ENCODE measurements around the gene TFIP11.

The TFIP11 gene

DNA sequence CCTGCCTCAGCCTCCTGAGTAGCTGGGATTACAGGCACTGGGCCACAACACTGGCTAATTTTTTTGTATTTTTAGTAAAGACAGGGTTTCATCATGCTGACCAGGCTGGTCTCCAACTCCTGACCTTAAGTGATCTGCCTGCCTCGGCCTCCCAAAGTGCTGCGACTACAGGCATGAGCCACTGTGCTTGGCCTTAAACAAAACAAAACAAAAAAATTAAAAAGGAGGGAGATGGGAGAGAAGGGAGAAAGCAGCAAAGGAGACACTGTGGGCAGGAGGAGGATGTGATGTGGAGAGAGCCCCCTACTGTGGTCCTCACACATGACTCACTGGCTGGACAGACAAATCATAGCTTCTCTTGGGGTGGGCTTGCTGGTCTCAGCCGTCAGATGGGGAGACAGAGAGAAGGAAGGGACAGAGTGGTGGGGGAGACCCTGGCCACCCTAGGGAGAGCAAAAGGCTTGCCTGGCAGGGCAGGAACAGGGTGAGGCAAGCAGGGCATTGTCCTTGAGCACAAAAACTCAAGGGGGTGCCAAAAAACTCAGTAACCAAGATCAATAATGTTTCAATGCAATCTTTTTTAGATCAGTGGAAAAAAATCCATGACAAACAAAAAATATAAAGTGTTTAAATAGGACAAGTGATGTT, 46.1 kb upstream of the TFIP11 start:
- H4K91ac ChIP-seq (ENCODE audit: low read length), result peak overlapping the region; percentile 57
- H2AFZ ChIP-seq (ENCODE audit: low read depth, low read length), result no peak overlapping the region
- no peak overlapping the region for H3K4me2 ChIP-seq (ENCODE audit: low read length, poor library complexity, severe bottlenecking)
- no peak overlapping the region for H3K23ac ChIP-seq (ENCODE audit: low read length in 2 of 2)
- no peak overlapping the region for H2BK15ac ChIP-seq (ENCODE audit: low read depth, poor library complexity, severe bottlenecking)
- H3K27me3 ChIP-seq (ENCODE audit: control insufficient read depth in 1 of 2, insufficient read depth in 1 of 2, low read length in 2 of 2), result no peaks in the 10 kb centered on the region
- H3K4ac ChIP-seq (ENCODE audit: low read depth in 1 of 2, low read length in 2 of 2), result no peak overlapping the region
- H3K14ac ChIP-seq (ENCODE audit: low read length in 2 of 2), result no peak overlapping the region
- no peak overlapping the region for H2BK120ac ChIP-seq (ENCODE audit: low read depth, low read length)
- H3K36me3 ChIP-seq (ENCODE audit: control insufficient read depth in 1 of 2, insufficient read depth in 2 of 2, low read depth in 1 of 2, low read length in 2 of 2), result peaks cover 0 to 4% of the 10 kb centered on the region in 2 experiments
- peak; percentile 22 for DNase-seq
- peak overlapping the region; percentile 85 for H4K8ac ChIP-seq (ENCODE audit: low read length)
- 79% methylated on average over 3 of the region's 3 CpGs for WGBS
- H2AK5ac ChIP-seq (ENCODE audit: low read length, severe bottlenecking), result no peak overlapping the region
- peaks cover 44% of the 10 kb centered on the region for H3K79me1 ChIP-seq (replicated peaks; ENCODE audit: low read length, poor library complexity, severe bottlenecking)
- H2BK12ac ChIP-seq (ENCODE audit: low read length in 2 of 2), result no peak overlapping the region
- H2BK5ac ChIP-seq (ENCODE audit: low read depth, low read length, poor library complexity, severe bottlenecking), result no peak overlapping the region
- H3K4me3 ChIP-seq (ENCODE audit: insufficient read depth in 1 of 2, low read depth in 1 of 2, low read length in 2 of 2), result no peak overlapping the region
- no peak overlapping the region for H3K18ac ChIP-seq (ENCODE audit: low read depth in 1 of 2, low read length in 2 of 2)
- H3K4me1 ChIP-seq (ENCODE audit: control insufficient read depth, insufficient read depth, low read depth, low read length), result peaks cover 17% of the 10 kb centered on the region
- H3K9me3 ChIP-seq (ENCODE audit: control insufficient read depth, low read length), result no peaks in the 10 kb centered on the region
- no peak overlapping the region for H3K27ac ChIP-seq (ENCODE audit: low read length, poor library complexity, severe bottlenecking)
- peak overlapping the region; percentile 79 for H3K9ac ChIP-seq (ENCODE audit: low read length)

DNA sequence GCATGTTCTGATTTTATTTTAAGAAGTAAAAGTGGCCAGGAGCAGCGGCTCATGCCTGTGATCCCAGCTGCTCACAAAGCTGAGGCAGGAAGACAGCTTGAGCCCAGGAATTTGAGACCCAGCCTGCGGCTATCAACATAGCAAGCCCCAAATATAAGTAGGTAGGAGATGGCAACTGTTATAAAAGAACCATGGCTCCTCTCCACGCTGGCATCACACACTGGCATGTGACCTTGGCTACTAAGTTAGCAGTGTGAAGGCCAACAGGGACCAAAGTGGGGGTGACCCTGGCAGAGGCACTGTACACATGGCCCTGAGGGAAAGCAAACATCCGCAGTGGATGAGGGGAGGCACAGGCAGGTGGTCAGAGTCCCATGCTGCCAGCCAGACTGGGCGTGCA, 44.6 kb upstream of the TFIP11 start:
- WGBS, result 100% methylated on average over 4 of the region's 5 CpGs
- no peak overlapping the region for H4K8ac ChIP-seq (ENCODE audit: low read length)
- H2BK5ac ChIP-seq (ENCODE audit: low read depth, low read length, poor library complexity, severe bottlenecking), result no peak overlapping the region
- peaks cover 21% of the 10 kb centered on the region for H3K4me1 ChIP-seq (ENCODE audit: control insufficient read depth, insufficient read depth, low read depth, low read length)
- H2AFZ ChIP-seq (ENCODE audit: low read depth, low read length), result no peak overlapping the region
- H3K4ac ChIP-seq (ENCODE audit: low read depth in 1 of 2, low read length in 2 of 2), result no peak overlapping the region
- no peak overlapping the region for H2BK15ac ChIP-seq (ENCODE audit: low read depth, poor library complexity, severe bottlenecking)
- no peak overlapping the region for H3K9ac ChIP-seq (ENCODE audit: low read length)
- H3K14ac ChIP-seq (ENCODE audit: low read length in 2 of 2), result no peak overlapping the region
- no peaks in the 10 kb centered on the region for H3K27me3 ChIP-seq (ENCODE audit: control insufficient read depth in 1 of 2, insufficient read depth in 1 of 2, low read length in 2 of 2)
- no peak overlapping the region for H3K4me3 ChIP-seq (ENCODE audit: insufficient read depth in 1 of 2, low read depth in 1 of 2, low read length in 2 of 2)
- H3K36me3 ChIP-seq (ENCODE audit: control insufficient read depth in 1 of 2, insufficient read depth in 2 of 2, low read depth in 1 of 2, low read length in 2 of 2), result peaks cover 0 to 4% of the 10 kb centered on the region in 2 experiments
- no peak overlapping the region for H2BK12ac ChIP-seq (ENCODE audit: low read length in 2 of 2)
- H4K91ac ChIP-seq (ENCODE audit: low read length), result no peak overlapping the region
- peaks cover 40% of the 10 kb centered on the region for H3K79me1 ChIP-seq (replicated peaks; ENCODE audit: low read length, poor library complexity, severe bottlenecking)
- no peaks in the 10 kb centered on the region for H3K9me3 ChIP-seq (ENCODE audit: control insufficient read depth, low read length)
- H2AK5ac ChIP-seq (ENCODE audit: low read length, severe bottlenecking), result no peak overlapping the region
- H3K27ac ChIP-seq (ENCODE audit: low read length, poor library complexity, severe bottlenecking), result no peak overlapping the region
- H3K4me2 ChIP-seq (ENCODE audit: low read length, poor library complexity, severe bottlenecking), result no peak overlapping the region
- H3K23ac ChIP-seq (ENCODE audit: low read length in 2 of 2), result no peak overlapping the region
- DNase-seq, result no peak
- no peak overlapping the region for H2BK120ac ChIP-seq (ENCODE audit: low read depth, low read length)
- no peak overlapping the region for H3K18ac ChIP-seq (ENCODE audit: low read depth in 1 of 2, low read length in 2 of 2)

DNA sequence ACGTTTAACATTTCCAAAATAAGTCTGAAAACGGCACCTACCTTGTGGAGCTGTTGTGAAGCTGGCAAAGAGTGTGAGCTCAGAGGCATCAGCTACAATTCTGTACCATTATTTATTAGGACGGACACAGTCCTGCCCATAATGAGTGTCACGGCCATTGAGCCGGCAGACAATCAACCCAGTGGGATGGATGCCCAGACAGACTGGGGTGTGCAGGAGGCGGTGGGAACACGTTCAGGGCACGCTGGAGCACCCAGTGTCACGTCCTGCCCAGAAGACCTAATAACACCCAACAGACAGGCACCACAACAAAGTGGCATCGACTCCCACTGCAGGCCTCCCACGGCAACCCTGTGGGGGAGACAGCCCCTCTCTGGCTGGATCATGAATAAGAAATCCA, 43.2 kb upstream of the TFIP11 start:
- no peak overlapping the region for H3K4ac ChIP-seq (ENCODE audit: low read depth in 1 of 2, low read length in 2 of 2)
- no peaks in the 10 kb centered on the region for H3K27me3 ChIP-seq (ENCODE audit: control insufficient read depth in 1 of 2, insufficient read depth in 1 of 2, low read length in 2 of 2)
- H4K8ac ChIP-seq (ENCODE audit: low read length), result no peak overlapping the region
- H2BK120ac ChIP-seq (ENCODE audit: low read depth, low read length), result no peak overlapping the region
- no peak overlapping the region for H3K4me2 ChIP-seq (ENCODE audit: low read length, poor library complexity, severe bottlenecking)
- no peak overlapping the region for H3K18ac ChIP-seq (ENCODE audit: low read depth in 1 of 2, low read length in 2 of 2)
- no peak overlapping the region for H2BK5ac ChIP-seq (ENCODE audit: low read depth, low read length, poor library complexity, severe bottlenecking)
- peaks cover 38% of the 10 kb centered on the region for H3K79me1 ChIP-seq (replicated peaks; ENCODE audit: low read length, poor library complexity, severe bottlenecking)
- peaks cover 0 to 4% of the 10 kb centered on the region in 2 experiments for H3K36me3 ChIP-seq (ENCODE audit: control insufficient read depth in 1 of 2, insufficient read depth in 2 of 2, low read depth in 1 of 2, low read length in 2 of 2)
- DNase-seq, result no peak
- H2AK5ac ChIP-seq (ENCODE audit: low read length, severe bottlenecking), result no peak overlapping the region
- no peak overlapping the region for H4K91ac ChIP-seq (ENCODE audit: low read length)
- no peaks in the 10 kb centered on the region for H3K9me3 ChIP-seq (ENCODE audit: control insufficient read depth, low read length)
- no peak overlapping the region for H2BK15ac ChIP-seq (ENCODE audit: low read depth, poor library complexity, severe bottlenecking)
- no peak overlapping the region for H3K9ac ChIP-seq (ENCODE audit: low read length)
- H3K23ac ChIP-seq (ENCODE audit: low read length in 2 of 2), result no peak overlapping the region
- H3K14ac ChIP-seq (ENCODE audit: low read length in 2 of 2), result no peak overlapping the region
- WGBS, result 94% methylated on average over 11 of the region's 11 CpGs
- H3K4me3 ChIP-seq (ENCODE audit: insufficient read depth in 1 of 2, low read depth in 1 of 2, low read length in 2 of 2), result no peak overlapping the region
- H2BK12ac ChIP-seq (ENCODE audit: low read length in 2 of 2), result no peak overlapping the region
- no peak overlapping the region for H2AFZ ChIP-seq (ENCODE audit: low read depth, low read length)
- H3K4me1 ChIP-seq (ENCODE audit: control insufficient read depth, insufficient read depth, low read depth, low read length), result peaks cover 26% of the 10 kb centered on the region
- H3K27ac ChIP-seq (ENCODE audit: low read length, poor library complexity, severe bottlenecking), result no peak overlapping the region

DNA sequence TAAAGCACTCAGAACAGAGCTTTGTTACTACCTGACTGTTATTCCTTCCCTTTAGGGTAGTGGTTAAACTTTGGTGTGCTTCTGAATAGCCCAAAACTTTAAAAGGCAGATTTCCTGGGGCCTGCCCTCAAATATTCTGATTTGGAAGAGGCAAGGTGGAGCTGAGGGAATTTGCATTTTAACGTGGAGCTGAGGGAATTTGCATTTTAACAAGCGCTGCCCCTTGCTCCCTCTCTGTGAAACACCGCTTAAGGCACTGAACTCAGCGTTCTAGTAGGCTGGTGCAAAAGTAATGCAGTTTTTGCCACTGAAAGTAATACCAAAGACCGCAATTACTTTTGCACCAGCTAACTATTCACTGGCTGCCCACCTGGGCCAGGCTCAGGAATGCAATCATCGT, 42.7 kb upstream of the TFIP11 start:
- Histone ChIP-seq H3K36me3 (ENCODE audit: control insufficient read depth in 1 of 2, insufficient read depth in 2 of 2, low read depth in 1 of 2, low read length in 2 of 2) (peaks cover 0 to 4% of the 10 kb centered on the region in 2 experiments), H3K4ac (ENCODE audit: low read depth in 1 of 2, low read length in 2 of 2) (no peak overlapping the region), H2BK15ac (ENCODE audit: low read depth, poor library complexity, severe bottlenecking) (no peak overlapping the region), H2AFZ (ENCODE audit: low read depth, low read length) (no peak overlapping the region), H3K9me3 (ENCODE audit: control insufficient read depth, low read length) (no peaks in the 10 kb centered on the region), H3K27ac (ENCODE audit: low read length, poor library complexity, severe bottlenecking) (no peak overlapping the region), H4K8ac (ENCODE audit: low read length) (no peak overlapping the region), H3K14ac (ENCODE audit: low read length in 2 of 2) (no peak overlapping the region), H3K27me3 (ENCODE audit: control insufficient read depth in 1 of 2, insufficient read depth in 1 of 2, low read length in 2 of 2) (no peaks in the 10 kb centered on the region), H3K23ac (ENCODE audit: low read length in 2 of 2) (no peak overlapping the region), H3K79me1 (replicated peaks; ENCODE audit: low read length, poor library complexity, severe bottlenecking) (peaks cover 35% of the 10 kb centered on the region), H2BK12ac (ENCODE audit: low read length in 2 of 2) (no peak overlapping the region), H3K4me1 (ENCODE audit: control insufficient read depth, insufficient read depth, low read depth, low read length) (peaks cover 28% of the 10 kb centered on the region), H2AK5ac (ENCODE audit: low read length, severe bottlenecking) (no peak overlapping the region), H3K4me2 (ENCODE audit: low read length, poor library complexity, severe bottlenecking) (no peak overlapping the region), H4K91ac (ENCODE audit: low read length) (no peak overlapping the region), H2BK5ac (ENCODE audit: low read depth, low read length, poor library complexity, severe bottlenecking) (no peak overlapping the region), H3K9ac (ENCODE audit: low read length) (no peak overlapping the region), H3K18ac (ENCODE audit: low read depth in 1 of 2, low read length in 2 of 2) (no peak overlapping the region), H3K4me3 (ENCODE audit: insufficient read depth in 1 of 2, low read depth in 1 of 2, low read length in 2 of 2) (no peak overlapping the region), H2BK120ac (ENCODE audit: low read depth, low read length) (no peak overlapping the region)
- DNase-seq, result no peak
- 83% methylated on average over 6 of the region's 6 CpGs for WGBS
